ENCODE results near the gene KRTAP10-5.
"Not testable (repeated sequence)": the region's sequence is repeated elsewhere in the genome, so short reads cannot be mapped to it uniquely, and the experiment has no call there.

KRTAP10-5 gene

DNA sequence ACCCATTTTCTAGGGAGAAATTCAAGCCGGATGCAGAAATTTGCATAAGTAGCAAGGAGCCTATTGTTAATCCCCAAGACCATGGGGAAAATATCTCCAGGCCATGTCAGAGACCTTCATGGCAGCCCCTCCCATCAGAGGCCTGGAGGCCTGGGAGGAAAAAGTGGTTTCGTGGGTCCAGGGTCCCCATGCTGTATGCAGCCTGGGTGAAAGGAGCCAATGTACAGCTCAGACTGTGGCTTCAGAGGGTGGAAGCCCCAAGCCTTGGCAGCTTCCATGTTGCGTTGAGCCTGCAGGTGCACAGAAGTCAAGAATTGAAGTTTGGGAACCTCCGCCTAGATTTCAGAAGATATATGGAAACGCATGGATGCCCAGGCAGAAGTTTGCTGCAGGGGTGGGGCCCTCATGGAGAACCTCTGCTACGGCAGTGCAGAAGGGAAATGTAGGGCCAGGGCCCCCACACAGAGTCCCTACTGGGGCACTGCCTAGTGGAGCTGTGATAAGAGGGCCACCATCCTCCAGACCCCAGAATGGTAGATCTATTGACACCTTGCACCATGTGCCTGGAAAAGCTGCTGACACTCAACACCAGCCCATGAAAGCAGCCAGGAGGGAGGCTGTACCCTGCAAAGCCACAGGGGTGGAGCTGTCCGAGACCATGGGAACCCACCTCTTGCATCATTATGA, 29.9 kb upstream of the KRTAP10-5 start:
- not testable (repeated sequence) for DNase-seq

DNA sequence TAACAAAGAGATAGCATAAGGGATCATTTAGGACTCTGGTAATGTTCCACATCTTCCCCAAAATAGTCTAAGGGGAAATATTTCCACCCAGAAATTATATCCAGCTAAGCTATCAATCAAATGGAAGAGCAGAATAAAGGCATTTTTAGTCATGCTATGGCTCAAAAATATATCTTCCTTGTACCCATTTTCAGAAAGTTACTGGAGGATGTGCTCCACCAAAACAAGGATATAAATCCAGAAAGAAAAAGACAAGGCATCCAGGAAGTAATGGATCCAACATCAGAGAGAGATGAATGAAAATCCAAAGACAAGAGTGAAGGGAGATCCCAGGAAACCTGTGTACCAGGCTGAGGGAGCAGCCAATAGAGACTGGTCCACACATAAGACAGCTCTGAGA, 28.8 kb upstream of the KRTAP10-5 start:
- no peak for DNase-seq

DNA sequence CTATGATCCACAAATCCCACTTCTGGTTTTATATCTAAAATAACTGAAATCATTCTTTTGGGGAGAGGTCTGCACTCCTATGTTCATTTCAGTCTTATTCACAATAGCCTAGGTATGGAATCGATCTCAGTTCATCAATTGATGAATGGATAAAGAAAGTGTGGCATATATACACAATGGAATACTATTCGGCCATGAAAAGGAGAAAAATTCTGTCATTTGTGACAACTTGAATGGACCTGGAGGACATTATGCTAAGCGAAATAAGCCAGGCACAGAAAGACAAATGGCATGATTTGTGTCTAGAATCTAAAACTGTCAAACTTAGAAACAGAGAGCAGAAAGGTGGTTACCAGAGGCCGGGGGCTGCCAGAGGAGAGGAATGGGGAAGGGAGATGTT, 26.1 kb upstream of the KRTAP10-5 start:
- DNase-seq, result no peak

DNA sequence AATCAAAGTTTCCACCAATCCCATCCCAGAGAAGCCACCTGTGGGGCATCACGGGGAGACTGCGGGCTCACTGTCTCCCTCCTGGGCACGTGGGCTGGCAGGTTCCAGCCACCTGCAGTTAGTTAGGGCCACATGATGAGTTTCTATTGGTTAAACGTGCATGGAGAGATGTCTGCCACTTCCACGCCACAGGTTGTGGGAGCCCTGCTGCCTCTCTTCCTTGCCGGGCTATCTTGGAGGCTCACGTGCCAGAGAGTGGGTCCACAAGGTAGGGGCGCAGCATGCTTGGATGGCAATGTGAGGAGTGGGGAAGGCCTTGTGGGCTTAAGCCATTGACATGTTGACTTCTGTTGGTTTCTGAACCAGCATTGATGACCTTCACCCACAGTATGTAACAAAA, 23.5 kb upstream of the KRTAP10-5 start:
- DNase-seq, result no peak

DNA sequence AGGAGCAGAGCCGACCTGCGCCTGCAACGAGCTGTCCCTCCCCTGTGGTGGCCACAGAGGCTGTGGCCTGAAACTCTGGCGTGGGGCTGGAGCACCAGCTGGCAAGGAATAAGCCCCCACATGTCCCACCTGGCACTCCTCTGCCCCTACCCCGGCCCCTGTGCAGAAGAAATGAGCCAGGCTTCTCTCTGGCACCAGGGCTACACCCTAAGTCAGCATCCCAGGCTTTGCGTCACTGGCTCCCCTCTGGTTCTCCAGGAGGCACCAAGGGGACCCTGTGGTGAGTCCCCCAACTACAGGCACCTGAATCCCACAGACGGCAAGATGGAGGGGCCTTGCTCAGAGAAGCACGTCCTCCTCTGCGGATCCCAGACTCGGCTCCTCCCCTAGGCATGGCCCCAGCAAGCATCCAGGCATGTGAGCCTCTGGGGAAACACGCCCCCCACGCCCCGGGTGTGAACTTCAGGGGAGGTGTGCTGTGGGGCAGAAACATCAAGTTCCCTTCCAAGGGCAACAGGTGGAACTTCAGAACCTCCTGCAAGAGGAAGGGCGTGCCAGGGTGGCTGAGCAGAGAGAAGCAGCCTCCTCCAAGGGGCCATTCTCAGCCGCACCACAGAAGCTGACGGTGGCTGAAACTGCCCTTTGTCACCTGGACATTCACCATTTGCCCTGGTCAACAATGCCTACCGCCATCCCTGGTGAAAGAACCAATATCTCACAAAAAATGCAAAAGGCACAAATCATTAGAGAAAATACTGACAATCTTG, 22.9 kb upstream of the KRTAP10-5 start:
- DNase-seq, result no peak

- DNase-seq, result no peak
These were observed 22.1 kb upstream of the KRTAP10-5 start for GRCh38 chr21:44602463-44602850.

DNA sequence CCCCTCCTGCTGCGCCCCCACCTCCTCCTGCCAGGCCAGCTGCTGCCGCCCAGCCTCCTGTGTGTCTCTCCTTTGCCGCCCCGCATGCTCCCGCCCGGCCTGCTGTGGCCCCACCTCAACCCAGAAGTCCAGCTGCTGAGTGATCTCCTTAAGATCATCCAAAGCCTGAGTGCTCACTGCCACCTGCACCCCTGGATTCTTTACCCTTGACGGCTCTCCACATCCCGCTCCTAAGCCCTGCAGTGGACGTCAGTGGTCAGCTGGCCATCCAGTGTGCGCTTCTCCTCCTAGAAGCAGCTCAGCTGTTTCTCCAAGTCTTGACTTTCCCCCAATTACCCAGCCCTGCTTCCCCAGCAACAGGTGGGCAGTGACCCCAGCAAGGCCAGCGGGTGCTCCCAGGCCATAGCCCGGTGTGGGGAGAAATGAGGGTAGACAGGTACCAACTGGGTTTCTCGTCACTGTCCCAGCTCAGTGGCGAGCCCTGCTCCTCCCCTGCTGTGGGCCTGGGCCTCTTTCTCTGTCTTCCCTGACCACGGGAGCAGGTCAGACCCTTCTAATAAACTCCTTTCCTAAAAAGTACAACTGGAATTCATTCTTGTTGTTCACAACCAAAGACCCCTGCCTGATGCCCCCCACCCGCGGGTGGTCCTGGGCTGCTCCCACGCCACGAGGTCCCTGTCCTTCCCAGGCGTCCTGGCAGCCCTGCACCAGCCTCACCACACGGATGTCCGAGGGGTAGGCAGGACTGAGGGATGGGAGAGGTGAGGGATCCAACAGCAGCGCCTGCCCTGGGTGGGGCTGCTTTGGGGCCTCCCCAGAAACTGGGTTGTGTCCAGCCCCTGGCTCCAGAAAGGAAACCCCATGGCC, 21.4 kb upstream of the KRTAP10-5 start:
- no peak for DNase-seq

DNA sequence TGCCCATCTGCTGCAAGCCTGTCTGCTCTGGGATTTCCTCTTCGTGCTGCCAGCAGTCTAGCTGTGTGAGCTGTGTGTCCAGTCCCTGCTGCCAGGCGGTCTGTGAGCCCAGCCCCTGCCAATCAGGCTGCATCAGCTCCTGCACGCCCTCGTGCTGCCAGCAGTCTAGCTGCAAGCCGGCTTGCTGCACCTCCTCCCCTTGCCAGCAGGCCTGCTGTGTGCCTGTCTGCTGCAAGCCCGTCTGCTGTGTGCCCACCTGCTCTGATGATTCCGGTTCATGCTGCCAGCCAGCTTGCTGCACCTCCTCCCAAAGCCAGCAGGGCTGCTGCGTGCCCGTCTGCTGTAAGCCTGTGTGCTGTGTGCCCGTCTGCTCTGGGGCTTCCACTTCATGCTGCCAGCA, 20.7 kb upstream of the KRTAP10-5 start:
- not testable (repeated sequence) for DNase-seq

GRCh38 chr21:44600118-44600978, 19.9 kb upstream of the KRTAP10-5 start, which contains the start of gene KRTAP10-7:
Gene KRTAP10-7, plus strand, starts transcription at chr21:44600597. Its CDS starts 25 bp downstream, at chr21:44600622.
- DNase-seq, result not testable (repeated sequence)

DNA sequence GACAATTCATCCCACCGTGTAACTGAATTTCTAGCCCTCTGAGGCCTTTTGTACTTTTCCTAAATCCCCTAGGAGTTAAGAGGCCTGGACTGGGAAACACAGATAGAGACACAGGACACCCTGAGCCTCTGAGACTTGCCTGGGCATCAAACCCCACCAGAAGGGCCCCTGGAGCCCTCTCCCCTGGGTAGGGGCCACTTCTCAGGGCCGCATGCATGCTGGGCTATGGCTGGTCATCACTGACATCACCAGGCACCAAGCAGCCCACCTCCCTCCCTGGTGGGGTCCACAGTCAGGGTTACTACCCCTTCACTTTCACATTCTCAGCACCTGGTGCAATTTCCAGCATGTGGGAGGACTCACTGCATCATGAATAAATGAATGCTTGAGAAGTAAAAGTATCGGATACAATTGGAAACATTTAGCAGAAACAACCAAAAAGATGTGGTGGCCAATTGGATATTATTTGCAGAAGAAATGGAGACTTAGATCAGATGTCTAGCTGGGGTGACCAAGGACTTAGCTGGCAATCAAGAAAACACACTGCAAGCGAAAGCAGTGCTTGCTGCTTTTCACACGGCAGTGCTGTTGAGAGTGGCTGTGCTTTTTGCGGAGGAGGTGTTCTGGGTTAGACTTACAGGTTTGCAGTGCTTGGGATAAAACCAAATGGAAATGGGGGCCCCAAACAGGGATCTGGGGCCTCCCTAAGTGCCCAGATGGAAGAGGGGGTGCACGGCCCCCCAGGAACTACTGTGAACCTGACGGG, 19.0 kb upstream of the KRTAP10-5 start:
- DNase-seq, result no peak

- DNase-seq, result no peak
These were observed 17.7 kb upstream of the KRTAP10-5 start for GRCh38 chr21:44598061-44598460.

- no peak for DNase-seq
These were observed 15.8 kb upstream of the KRTAP10-5 start for GRCh38 chr21:44596068-44596725.

DNA sequence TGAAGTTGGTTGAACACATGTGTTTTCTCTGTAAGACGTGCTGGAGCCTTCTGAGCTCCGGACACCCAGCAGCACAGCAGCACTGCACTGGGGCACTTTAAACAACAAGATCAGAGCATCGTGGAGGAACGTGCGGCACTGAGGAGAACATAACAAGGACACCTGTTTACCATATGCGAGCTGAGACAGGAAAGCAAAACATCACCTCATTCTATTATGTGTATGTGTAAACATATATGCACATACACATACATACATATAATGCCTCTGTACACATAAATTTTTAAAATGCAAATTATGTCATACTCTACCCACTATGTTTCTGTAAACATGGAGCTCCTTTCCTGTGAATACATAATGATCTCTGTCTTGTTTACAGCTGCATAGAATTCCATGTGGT, 15.1 kb upstream of the KRTAP10-5 start:
- no peak for DNase-seq

GRCh38 chr21:44594406-44594916, 14.1 kb upstream of the KRTAP10-5 start:
- DNase-seq, result no peak

DNA sequence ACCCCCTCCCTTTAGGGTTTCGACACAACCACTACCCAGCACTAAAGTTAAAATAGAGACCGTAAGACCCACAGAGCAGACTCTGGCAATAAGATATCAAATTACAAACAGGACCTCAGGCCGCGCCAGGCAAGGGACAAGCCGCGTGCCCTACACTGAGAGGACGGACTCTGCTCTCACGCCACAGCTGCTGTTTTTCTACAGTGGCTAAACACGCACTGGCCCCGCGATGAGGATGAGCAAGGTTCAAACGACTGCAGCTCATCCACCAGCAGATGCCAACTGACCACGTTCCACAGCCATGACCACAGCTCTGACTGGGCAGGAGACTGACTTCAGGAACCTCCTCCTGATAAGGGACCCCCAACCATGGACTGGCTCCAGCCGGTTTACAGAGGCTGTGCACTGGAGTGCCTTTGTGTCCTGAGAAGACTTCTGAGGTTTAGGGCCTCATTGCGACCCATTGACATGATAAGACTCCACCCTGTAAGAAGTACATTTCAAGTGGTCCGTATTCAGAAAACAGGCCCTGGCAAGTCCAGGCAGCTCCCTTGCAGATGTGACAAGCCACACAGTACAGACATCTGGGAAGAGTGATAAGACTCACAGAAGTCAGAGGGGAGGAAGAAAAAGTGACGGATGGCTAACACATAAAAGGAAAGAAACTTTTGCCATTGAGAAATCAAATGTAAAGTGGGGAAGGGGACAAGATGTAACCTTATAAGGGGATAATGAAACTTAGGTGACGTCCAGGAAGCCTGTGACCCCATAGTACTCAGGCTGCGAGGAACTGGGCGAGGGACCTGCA, 13.4 kb upstream of the KRTAP10-5 start:
- DNase-seq, result no peak

DNA sequence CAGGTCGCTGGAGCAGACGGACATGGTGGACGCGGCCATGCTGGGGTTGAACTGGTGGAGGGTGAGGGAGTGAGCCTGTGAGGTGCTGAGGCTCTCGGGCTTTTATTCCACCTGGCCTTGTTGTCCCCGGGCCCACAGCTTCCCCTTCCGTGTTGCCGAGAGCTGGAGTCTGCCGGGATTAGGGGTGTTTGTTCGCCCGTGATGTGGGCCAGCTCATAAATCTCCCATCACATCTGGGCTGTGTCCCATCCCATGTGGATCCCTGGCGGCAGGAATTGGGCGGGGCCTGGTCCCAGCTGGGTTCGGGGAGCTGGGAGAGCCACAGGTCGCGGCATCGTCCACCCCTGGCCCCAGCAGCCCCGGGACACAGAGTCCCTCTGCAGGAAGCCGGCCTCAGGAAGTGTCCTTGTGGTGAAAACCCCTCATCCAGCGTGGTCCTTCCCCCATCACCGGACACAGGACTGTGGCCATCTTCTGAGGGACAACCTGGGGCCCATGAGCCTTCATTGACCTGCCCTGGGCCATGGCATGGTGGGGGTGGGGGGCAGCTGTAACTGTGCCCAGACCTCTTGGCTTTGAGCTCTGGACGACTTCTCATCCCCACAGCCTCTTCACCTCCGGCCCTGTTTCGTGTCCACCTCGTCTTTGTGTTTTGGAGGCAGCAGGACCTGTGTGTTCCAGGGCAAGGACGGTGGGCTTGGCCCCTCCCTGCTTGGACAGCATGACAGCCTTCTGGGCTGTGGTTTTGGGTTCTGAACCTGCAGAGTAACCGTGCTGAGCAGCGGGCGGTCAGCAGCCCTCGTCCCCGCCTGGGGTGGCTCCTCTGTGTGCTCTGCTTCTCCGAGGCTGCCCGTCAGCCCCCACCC, 12.3 kb upstream of the KRTAP10-5 start, which contains the start of gene KRTAP10-6:
Gene KRTAP10-6 (minus strand): TSS at position 60 of the 866 bp plus-strand sequence. CDS start 21 bp downstream, at position 39.
- DNase-seq, result no peak

GRCh38 chr21:44591801-44592130, 11.4 kb upstream of the KRTAP10-5 start:
- DNase-seq, result not testable (repeated sequence)

GRCh38 chr21:44590897-44591800, 10.7 kb upstream of the KRTAP10-5 start:
- not testable (repeated sequence) for DNase-seq
